SK-N-SH treated with all-trans-retinoic acid at 6 μM for 48 hours (cell line): ENCODE data around the gene DNAJC6.

Experiments
- ARNTL ChIP-seq: fragments of 450-650 bp; formaldehyde crosslinking; IDR thresholded peaks from 2 replicates; pipeline ENCODE4 v1.5.0; 2020; ENCODE audit warnings: low read depth, mild to moderate bottlenecking, moderate library complexity, borderline replicate concordance
- PPARA ChIP-seq: fragments of 250-450 bp; sonication (Bioruptor Pico); IDR thresholded peaks from 2 replicates; pipeline ENCODE4 v1.5.0; 2020; ENCODE audit warnings: mild to moderate bottlenecking, borderline replicate concordance
- RARB ChIP-seq: fragments of 250-450 bp; sonication (Bioruptor Pico); IDR thresholded peaks from 2 replicates; pipeline ENCODE4 v1.8.0; 2021; ENCODE audit warnings: mild to moderate bottlenecking, moderate library complexity
- SNAI2 ChIP-seq: fragments of 250-450 bp; sonication (Bioruptor Pico); IDR thresholded peaks from 2 replicates; pipeline ENCODE4 v1.5.0; 2020; ENCODE audit warnings: mild to moderate bottlenecking, moderate library complexity
- ZNF8 ChIP-seq: fragments of 450-650 bp; formaldehyde crosslinking; IDR thresholded peaks from 2 replicates; pipeline ENCODE4 v1.5.0; 2020; ENCODE audit warnings: mild to moderate bottlenecking, moderate library complexity
- TF ChIP-seq, protein P1 (sequence below): fragments of 250-450 bp; sonication (Bioruptor Pico); IDR thresholded peaks from 2 replicates; pipeline ENCODE4 v1.8.0; 2020; ENCODE audit warnings: mild to moderate bottlenecking, moderate library complexity, borderline replicate concordance
- TF ChIP-seq, protein P2 (sequence below): fragments of 250-450 bp; sonication (Bioruptor Pico); IDR thresholded peaks from 2 replicates; pipeline ENCODE4 v1.5.1; 2020; ENCODE audit warnings: low read depth, mild to moderate bottlenecking, moderate library complexity
- TF ChIP-seq, protein P3 (sequence below): fragments of 250-450 bp; sonication (Bioruptor Pico); IDR thresholded peaks from 2 replicates; pipeline ENCODE4 v1.5.0; 2020; ENCODE audit warnings: mild to moderate bottlenecking, moderate library complexity
- TF ChIP-seq, protein P4 (sequence below): fragments of 250-450 bp; sonication (Bioruptor Pico); IDR thresholded peaks from 2 replicates; pipeline ENCODE4 v1.5.1; 2021; ENCODE audit warnings: mild to moderate bottlenecking, moderate library complexity

DNA sequence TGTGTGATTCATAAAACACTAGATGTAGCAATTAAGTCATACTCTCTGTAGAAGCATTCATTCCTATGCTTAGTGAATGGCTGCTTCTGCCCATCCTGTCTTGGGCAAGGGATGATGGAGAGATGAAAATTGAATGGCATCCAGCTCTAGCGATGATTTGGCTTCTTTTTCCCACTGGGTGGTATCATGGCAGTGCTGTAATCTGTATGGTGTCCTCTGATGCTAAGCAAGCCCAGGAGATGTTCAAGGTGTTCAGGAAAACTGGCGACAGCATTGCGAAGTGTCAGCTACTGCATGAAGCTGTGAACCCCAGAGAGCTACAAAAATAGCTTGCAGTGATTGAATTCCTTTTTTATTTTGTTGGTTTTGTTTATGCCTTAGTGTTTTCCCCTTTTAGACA, 62.2 kb downstream of the DNAJC6 start:
- no peak for TF ChIP-seq RARB (CRISPR knock-in tag)
- TF ChIP-seq, protein P1, sequence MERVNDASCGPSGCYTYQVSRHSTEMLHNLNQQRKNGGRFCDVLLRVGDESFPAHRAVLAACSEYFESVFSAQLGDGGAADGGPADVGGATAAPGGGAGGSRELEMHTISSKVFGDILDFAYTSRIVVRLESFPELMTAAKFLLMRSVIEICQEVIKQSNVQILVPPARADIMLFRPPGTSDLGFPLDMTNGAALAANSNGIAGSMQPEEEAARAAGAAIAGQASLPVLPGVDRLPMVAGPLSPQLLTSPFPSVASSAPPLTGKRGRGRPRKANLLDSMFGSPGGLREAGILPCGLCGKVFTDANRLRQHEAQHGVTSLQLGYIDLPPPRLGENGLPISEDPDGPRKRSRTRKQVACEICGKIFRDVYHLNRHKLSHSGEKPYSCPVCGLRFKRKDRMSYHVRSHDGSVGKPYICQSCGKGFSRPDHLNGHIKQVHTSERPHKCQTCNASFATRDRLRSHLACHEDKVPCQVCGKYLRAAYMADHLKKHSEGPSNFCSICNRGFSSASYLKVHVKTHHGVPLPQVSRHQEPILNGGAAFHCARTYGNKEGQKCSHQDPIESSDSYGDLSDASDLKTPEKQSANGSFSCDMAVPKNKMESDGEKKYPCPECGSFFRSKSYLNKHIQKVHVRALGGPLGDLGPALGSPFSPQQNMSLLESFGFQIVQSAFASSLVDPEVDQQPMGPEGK (CRISPR knock-in tag), result no peak
- no peak for TF ChIP-seq ZNF8 (CRISPR knock-in tag)
- no peak for TF ChIP-seq SNAI2 (CRISPR knock-in tag)
- TF ChIP-seq, protein P2, sequence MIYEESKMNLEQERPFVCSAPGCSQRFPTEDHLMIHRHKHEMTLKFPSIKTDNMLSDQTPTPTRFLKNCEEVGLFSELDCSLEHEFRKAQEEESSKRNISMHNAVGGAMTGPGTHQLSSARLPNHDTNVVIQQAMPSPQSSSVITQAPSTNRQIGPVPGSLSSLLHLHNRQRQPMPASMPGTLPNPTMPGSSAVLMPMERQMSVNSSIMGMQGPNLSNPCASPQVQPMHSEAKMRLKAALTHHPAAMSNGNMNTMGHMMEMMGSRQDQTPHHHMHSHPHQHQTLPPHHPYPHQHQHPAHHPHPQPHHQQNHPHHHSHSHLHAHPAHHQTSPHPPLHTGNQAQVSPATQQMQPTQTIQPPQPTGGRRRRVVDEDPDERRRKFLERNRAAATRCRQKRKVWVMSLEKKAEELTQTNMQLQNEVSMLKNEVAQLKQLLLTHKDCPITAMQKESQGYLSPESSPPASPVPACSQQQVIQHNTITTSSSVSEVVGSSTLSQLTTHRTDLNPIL (CRISPR knock-in tag), result no peak
- no peak for TF ChIP-seq PPARA
- TF ChIP-seq, protein P3, sequence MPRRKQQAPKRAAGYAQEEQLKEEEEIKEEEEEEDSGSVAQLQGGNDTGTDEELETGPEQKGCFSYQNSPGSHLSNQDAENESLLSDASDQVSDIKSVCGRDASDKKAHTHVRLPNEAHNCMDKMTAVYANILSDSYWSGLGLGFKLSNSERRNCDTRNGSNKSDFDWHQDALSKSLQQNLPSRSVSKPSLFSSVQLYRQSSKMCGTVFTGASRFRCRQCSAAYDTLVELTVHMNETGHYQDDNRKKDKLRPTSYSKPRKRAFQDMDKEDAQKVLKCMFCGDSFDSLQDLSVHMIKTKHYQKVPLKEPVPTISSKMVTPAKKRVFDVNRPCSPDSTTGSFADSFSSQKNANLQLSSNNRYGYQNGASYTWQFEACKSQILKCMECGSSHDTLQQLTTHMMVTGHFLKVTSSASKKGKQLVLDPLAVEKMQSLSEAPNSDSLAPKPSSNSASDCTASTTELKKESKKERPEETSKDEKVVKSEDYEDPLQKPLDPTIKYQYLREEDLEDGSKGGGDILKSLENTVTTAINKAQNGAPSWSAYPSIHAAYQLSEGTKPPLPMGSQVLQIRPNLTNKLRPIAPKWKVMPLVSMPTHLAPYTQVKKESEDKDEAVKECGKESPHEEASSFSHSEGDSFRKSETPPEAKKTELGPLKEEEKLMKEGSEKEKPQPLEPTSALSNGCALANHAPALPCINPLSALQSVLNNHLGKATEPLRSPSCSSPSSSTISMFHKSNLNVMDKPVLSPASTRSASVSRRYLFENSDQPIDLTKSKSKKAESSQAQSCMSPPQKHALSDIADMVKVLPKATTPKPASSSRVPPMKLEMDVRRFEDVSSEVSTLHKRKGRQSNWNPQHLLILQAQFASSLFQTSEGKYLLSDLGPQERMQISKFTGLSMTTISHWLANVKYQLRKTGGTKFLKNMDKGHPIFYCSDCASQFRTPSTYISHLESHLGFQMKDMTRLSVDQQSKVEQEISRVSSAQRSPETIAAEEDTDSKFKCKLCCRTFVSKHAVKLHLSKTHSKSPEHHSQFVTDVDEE (CRISPR knock-in tag), result no peak
- TF ChIP-seq, protein P4, sequence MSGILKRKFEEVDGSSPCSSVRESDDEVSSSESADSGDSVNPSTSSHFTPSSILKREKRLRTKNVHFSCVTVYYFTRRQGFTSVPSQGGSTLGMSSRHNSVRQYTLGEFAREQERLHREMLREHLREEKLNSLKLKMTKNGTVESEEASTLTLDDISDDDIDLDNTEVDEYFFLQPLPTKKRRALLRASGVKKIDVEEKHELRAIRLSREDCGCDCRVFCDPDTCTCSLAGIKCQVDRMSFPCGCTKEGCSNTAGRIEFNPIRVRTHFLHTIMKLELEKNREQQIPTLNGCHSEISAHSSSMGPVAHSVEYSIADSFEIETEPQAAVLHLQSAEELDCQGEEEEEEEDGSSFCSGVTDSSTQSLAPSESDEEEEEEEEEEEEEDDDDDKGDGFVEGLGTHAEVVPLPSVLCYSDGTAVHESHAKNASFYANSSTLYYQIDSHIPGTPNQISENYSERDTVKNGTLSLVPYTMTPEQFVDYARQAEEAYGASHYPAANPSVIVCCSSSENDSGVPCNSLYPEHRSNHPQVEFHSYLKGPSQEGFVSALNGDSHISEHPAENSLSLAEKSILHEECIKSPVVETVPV (CRISPR knock-in tag), result no peak
- TF ChIP-seq ARNTL, result no peak
